A549 (cell line): ENCODE measurements around the gene IFITM1.

Experiments used
- CBX2 ChIP-seq: fragments of 200-600 bp; sonication (generic); IDR thresholded peaks from 2 replicates; pipeline ENCODE4 v1.6.1; 2016; ENCODE audit warnings: low read depth, mild to moderate bottlenecking, borderline replicate concordance
- EP300 ChIP-seq, 2 experiments: fragments of >200 bp; sonication (Bioruptor Twin); formaldehyde crosslinking; IDR thresholded peaks; 2 replicates in 1 of 2; 3 replicates in 1 of 2; pipeline ENCODE4 v1.6.1; 2016 to 2017
- ESRRA ChIP-seq: fragments of 150-350 bp; IDR thresholded peaks from 2 replicates; pipeline ENCODE4 v1.6.1; 2014; ENCODE audit warnings: mild to moderate bottlenecking, low read length, borderline replicate concordance
- HOXA7 ChIP-seq: fragments of 250-450 bp; sonication (Bioruptor Pico); IDR thresholded peaks from 2 replicates; pipeline ENCODE4 v1.5.0; 2020; ENCODE audit warnings: mild to moderate bottlenecking, moderate library complexity
- POLR2AphosphoS2 ChIP-seq: conservative IDR thresholded peaks from 2 replicates; pipeline ENCODE4 v1.6.1; 2012; ENCODE audit warnings: low read length, improper control_type of control experiment, inconsistent platforms
- USF2 ChIP-seq: fragments of 450-650 bp; IDR thresholded peaks from 2 replicates; pipeline ENCODE4 v1.6.1; 2014; ENCODE audit warnings: antibody characterized with exemption

- TF ChIP-seq POLR2AphosphoS2 (no peak), USF2 (no peak), ESRRA (no peak), EP300 (IDR thresholded peaks at IDR 0.05) (no peak), HOXA7 (CRISPR knock-in tag) (no peak), CBX2 (no peak)
These were observed 28.0 kb upstream of the IFITM1 start for GRCh38 chr11:285894-286220.
